HG03108 (cell line): ENCODE measurements around the gene NTRK3.
"Not testable (repeated sequence)": the region's sequence is repeated elsewhere in the genome, so short reads cannot be mapped to it uniquely, and the experiment has no call there.

Source experiments
- ATAC-seq: cut with Tn5 transposase; IDR thresholded peaks from one replicate; pipeline ENCODE4 v1.9.1; 2021; ENCODE audit warnings: moderate library complexity; ENCODE audit not compliant: unreplicated experiment

Gene NTRK3

GRCh38 chr15:87850916-87851315, 405.6 kb downstream of the NTRK3 start:
- no peak for ATAC-seq

- ATAC-seq, result no peak
Measured at GRCh38 chr15:87849181-87849580, 407.4 kb downstream of the NTRK3 start.

GRCh38 chr15:87848012-87848411, 408.5 kb downstream of the NTRK3 start:
- no peak for ATAC-seq

GRCh38 chr15:87846746-87847145, 409.8 kb downstream of the NTRK3 start:
- no peak for ATAC-seq

- no peak for ATAC-seq
Measured at GRCh38 chr15:87843312-87843711, 413.2 kb downstream of the NTRK3 start.

GRCh38 chr15:87841426-87841998, 415.0 kb downstream of the NTRK3 start:
- ATAC-seq, result no peak

GRCh38 chr15:87835830-87836229, 420.7 kb downstream of the NTRK3 start:
- ATAC-seq, result not testable (repeated sequence)

- ATAC-seq, result not testable (repeated sequence)
Measured at GRCh38 chr15:87833333-87833732, 423.2 kb downstream of the NTRK3 start.

- ATAC-seq, result no peak
Measured at GRCh38 chr15:87829332-87830050, 427.0 kb downstream of the NTRK3 start.

GRCh38 chr15:87828608-87829007, 427.9 kb downstream of the NTRK3 start:
- no peak for ATAC-seq

- ATAC-seq, result no peak
Measured at GRCh38 chr15:87827131-87827530, 429.4 kb downstream of the NTRK3 start.

- ATAC-seq, result no peak
Measured at GRCh38 chr15:87826119-87826747, 430.3 kb downstream of the NTRK3 start.

GRCh38 chr15:87818756-87819155, 437.8 kb downstream of the NTRK3 start:
- ATAC-seq, result no peak

GRCh38 chr15:87817553-87817952, 439.0 kb downstream of the NTRK3 start:
- ATAC-seq, result no peak

- no peak for ATAC-seq
Measured at GRCh38 chr15:87816811-87817210, 439.7 kb downstream of the NTRK3 start.

GRCh38 chr15:87816016-87816415, 440.5 kb downstream of the NTRK3 start:
- ATAC-seq, result no peak
